Measurements from ENCODE around the gene C20orf204. TPM values are rescaled to one million over a fixed set of nuclear protein-coding genes. Genes with fewer than 3 reads are reported as not detected.

Gene C20orf204
- total and polyA plus RNA-seq, 2 donors (not counting 3 experiments of a cell fraction or from before 2014, with no cell fraction given), result 2.8 to 5.8 TPM

GRCh38 chr20:64031822-64032314, 4.1 kb upstream of the C20orf204 start:
- peaks cover 8 to 39% of the 10 kb centered on the region in 2 experiments for H3K36me3 ChIP-seq (ENCODE audit: control insufficient read depth in 2 of 2, extremely low read depth in 1 of 2, insufficient read depth in 2 of 2, low read length in 2 of 2)
- H3K27me3 ChIP-seq (ENCODE audit: control insufficient read depth in 2 of 2, insufficient read depth in 2 of 2, low read length in 2 of 2), result no peaks in the 10 kb centered on the region
- intact Hi-C loops (cut with micrococcal nuclease) (no loop called here), dilution Hi-C loops (cut with MboI; ENCODE audit: extremely low pct_ligation_motif_present, low sequenced_read_pairs) (no loop called here)
- POLR2A ChIA-PET, result interaction anchor here (0.6 kb wide), 1 partner anchor 31 kb away, joined by 5 read pairs; no protein-coding TSS in a partner anchor
- H3K79me2 ChIP-seq (ENCODE audit: control insufficient read depth, insufficient read depth, low read length), result no peaks in the 10 kb centered on the region
- H3K4me2 ChIP-seq (ENCODE audit: insufficient read depth, low read length), result no peak overlapping the region
- peaks cover 4% of the 10 kb centered on the region for H3K4me1 ChIP-seq (ENCODE audit: control insufficient read depth, extremely low read depth, insufficient read depth, low read length)
- H3K9me3 ChIP-seq (replicated peaks; ENCODE audit: control insufficient read depth, insufficient read depth, low read length), result no peaks in the 10 kb centered on the region
- H3K9me1 ChIP-seq (replicated peaks; ENCODE audit: control insufficient read depth, extremely low read depth, insufficient read depth, low read length), result no peaks in the 10 kb centered on the region
- H4K20me1 ChIP-seq (replicated peaks; ENCODE audit: control insufficient read depth, extremely low read depth, insufficient read depth, low read length), result no peaks in the 10 kb centered on the region
- no peak overlapping the region for H2AFZ ChIP-seq (ENCODE audit: low read depth, low read length)
- no peak overlapping the region for H3K4me3 ChIP-seq (replicated peaks in 1 of 3; ENCODE audit: insufficient read depth in 1 of 3, low read depth in 1 of 3, low read length in 3 of 3)
- no peak overlapping the region for H3K27ac ChIP-seq (ENCODE audit: insufficient read depth, low read depth, low read length)
- no peak for TF ChIP-seq GATA2 (IDR thresholded peaks at IDR 0.05; ENCODE audit: insufficient read depth, insufficient read length, low read depth, low read length)
- no peak for TF ChIP-seq MYC (IDR thresholded peaks at IDR 0.05; ENCODE audit: low read depth, low read length)
- TF ChIP-seq JUN (IDR thresholded peaks at IDR 0.05; ENCODE audit: borderline replicate concordance, insufficient read depth, insufficient read length, low read depth), result no peak
- TF ChIP-seq EZH2 (IDR thresholded peaks at IDR 0.05; ENCODE audit: borderline replicate concordance, low read depth, low read length, severe bottlenecking), result no peak
- TF ChIP-seq POLR2AphosphoS5 (IDR thresholded peaks at IDR 0.05; ENCODE audit: insufficient read depth, low read depth, low read length), result no peak
- no peak for TF ChIP-seq FOS (IDR thresholded peaks at IDR 0.05; ENCODE audit: borderline replicate concordance, insufficient read depth, low read length)
- TF ChIP-seq MAX (IDR thresholded peaks at IDR 0.05; ENCODE audit: insufficient read depth, insufficient read length), result no peak
- TF ChIP-seq POLR2A (IDR thresholded peaks at IDR 0.05; ENCODE audit: low read depth, low read length), result no peak
- no peak for TF ChIP-seq CTCF (IDR thresholded peaks at IDR 0.05; ENCODE audit: extremely low read depth in 1 of 2, insufficient read depth in 1 of 2, low read depth in 1 of 2, low read length in 2 of 2)
- no peak overlapping the region for H3K9ac ChIP-seq (replicated peaks; ENCODE audit: extremely low read depth, insufficient read depth, low read length)
- CTCF ChIA-PET, result interaction anchor here (1.4 to 1.9 kb wide), 2 partner anchors 25 to 89 kb away, joined by 4 to 6 read pairs; no protein-coding TSS in a partner anchor
- BruUV-seq (replicated peaks), result no TSS peak
- no peak for DNase-seq (ENCODE audit: low read depth, low spot score)
- FAIRE-seq, result no peak

Measured in endothelial cell of umbilical vein (primary cell).